Stimulated activated CD4-positive, alpha-beta T cell treated with anti-CD3 and anti-CD28 coated beads, Interleukin-15, amount 100 ng/mL, for 1 hour (primary cell): ENCODE data around the gene DPYSL4.

Experiments
- DNase-seq, 2 donors: peaks; one replicate each; pipeline ENCODE4 v3.0.0-alpha.2; 2020; ENCODE audit warnings: low read depth in 1 of 2, low spot score in 1 of 2

DPYSL4 gene

GRCh38 chr10:132194726-132195125 lies 8.0 kb downstream of the DPYSL4 start:
- no peak for DNase-seq

GRCh38 chr10:132195366-132196075 lies 8.8 kb downstream of the DPYSL4 start:
- DNase-seq: no peak

GRCh38 chr10:132196178-132197113 lies 9.7 kb downstream of the DPYSL4 start:
- no peak for DNase-seq

GRCh38 chr10:132197271-132198067 lies 10.7 kb downstream of the DPYSL4 start:
- DNase-seq: no peak

GRCh38 chr10:132198068-132198370 lies 11.3 kb downstream of the DPYSL4 start:
- DNase-seq: no peak

- no peak for DNase-seq
Measured at GRCh38 chr10:132198381-132199181, 11.8 kb downstream of the DPYSL4 start.

GRCh38 chr10:132199268-132199853 lies 12.6 kb downstream of the DPYSL4 start:
- DNase-seq: no peak

- no peak for DNase-seq
Measured at GRCh38 chr10:132199854-132200311, 13.1 kb downstream of the DPYSL4 start.

- no peak for DNase-seq
Measured at GRCh38 chr10:132200344-132201110, 13.8 kb downstream of the DPYSL4 start.

GRCh38 chr10:132201111-132201969 lies 14.6 kb downstream of the DPYSL4 start:
- no peak for DNase-seq

- DNase-seq: no peak
Measured at GRCh38 chr10:132202070-132202970, 15.6 kb downstream of the DPYSL4 start.

- DNase-seq: no peak
Measured at GRCh38 chr10:132203256-132204077, 16.7 kb downstream of the DPYSL4 start.

GRCh38 chr10:132204078-132204780 lies 17.5 kb downstream of the DPYSL4 start:
- DNase-seq: no peak

GRCh38 chr10:132204781-132205473 lies 18.2 kb downstream of the DPYSL4 start:
- DNase-seq: no peak

- no peak for DNase-seq
Measured at GRCh38 chr10:132205650-132206376, 19.1 kb downstream of the DPYSL4 start.
